ENCODE results near the gene DAPK3.

The DAPK3 gene

DNA sequence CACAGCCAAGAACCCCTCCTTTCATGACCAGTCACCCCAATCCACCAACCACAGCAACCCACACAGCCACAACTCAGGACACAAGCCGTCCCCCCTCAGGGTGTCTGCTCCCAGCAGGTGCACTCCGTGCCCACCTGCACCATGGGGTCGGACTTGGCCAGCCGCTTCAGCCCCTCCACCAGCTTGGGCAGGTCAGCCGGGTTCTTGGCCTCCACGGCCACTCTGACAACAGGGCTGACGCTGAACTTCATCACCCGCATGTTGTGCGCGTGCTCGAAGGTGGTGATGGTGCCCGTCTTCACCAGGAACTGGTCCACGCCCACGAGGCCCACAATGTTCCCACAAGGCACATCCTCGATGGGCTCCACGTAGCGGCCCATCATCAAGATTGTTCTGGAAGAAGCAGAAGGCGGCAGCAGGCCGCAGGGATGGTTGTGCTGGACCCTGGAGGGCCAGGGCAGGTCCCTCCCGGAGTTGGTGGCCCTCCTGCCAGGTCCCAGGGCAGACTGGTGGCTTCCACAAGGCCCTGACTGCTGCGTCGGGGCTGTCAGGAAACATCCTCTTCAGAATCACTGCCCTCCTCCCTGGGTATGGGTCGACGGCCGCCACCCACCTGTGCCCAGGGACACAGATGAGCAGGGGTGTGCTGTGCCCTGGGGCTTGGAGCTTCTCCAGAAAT is 8.9 kb upstream of the DAPK3 start:
- H4K91ac ChIP-seq (ENCODE audit: low read depth, low read length, poor library complexity) = no peak overlapping the region
- H3K4me1 ChIP-seq (ENCODE audit: control insufficient read depth in 2 of 2, insufficient read depth in 1 of 2, low read depth in 1 of 2, low read length in 2 of 2) = peaks cover 7 to 10% of the 10 kb centered on the region in 2 donors
- peak overlapping the region; percentile 35 for H3K9ac ChIP-seq (ENCODE audit: low read depth, low read length, poor library complexity)
- no peak overlapping the region for H3K4me3 ChIP-seq (ENCODE audit: low read length in 2 of 2)
- H3K4me2 ChIP-seq (ENCODE audit: insufficient read depth, low read length, poor library complexity, severe bottlenecking) = no peak overlapping the region
- no CpG with 5 or more reads among the region's 25 CpGs for WGBS, 2 donors (ENCODE audit: extremely low coverage in 2 of 2, insufficient read length in 2 of 2, insufficient replicate concordance in 1 of 2)
- no peak overlapping the region for H2BK15ac ChIP-seq (ENCODE audit: low read length)
- H2BK12ac ChIP-seq (ENCODE audit: low read length) = no peak overlapping the region
- peak overlapping the region; percentile 76 for H4K8ac ChIP-seq (ENCODE audit: low read depth, low read length)
- no peak for DNase-seq (ENCODE audit: low spot score)
- no peak overlapping the region for H3K14ac ChIP-seq (ENCODE audit: low read length)
- H3K9me3 ChIP-seq (replicated peaks in 1 of 2; ENCODE audit: control insufficient read depth in 2 of 2, insufficient read depth in 1 of 2, low read depth in 1 of 2, low read length in 2 of 2) = no peaks in the 10 kb centered on the region
- H2BK5ac ChIP-seq (ENCODE audit: low read length) = peak overlapping the region; percentile 42
- H3K4ac ChIP-seq (ENCODE audit: low read length) = no peak overlapping the region
- no peak overlapping the region for H2BK120ac ChIP-seq (ENCODE audit: low read depth, low read length)
- H2AK5ac ChIP-seq (ENCODE audit: low read depth, low read length) = peak overlapping the region; percentile 53
- H3K27me3 ChIP-seq (ENCODE audit: control insufficient read depth in 3 of 3, insufficient read depth in 3 of 3, low read depth in 1 of 3, low read length in 3 of 3) = no peaks in the 10 kb centered on the region
- H3K79me1 ChIP-seq (ENCODE audit: low read depth, low read length) = peaks cover 47% of the 10 kb centered on the region
- peak overlapping the region; percentile 25 for H3K23ac ChIP-seq (ENCODE audit: low read depth, low read length, poor library complexity)
- no peak overlapping the region for H3K18ac ChIP-seq (ENCODE audit: low read length)
- H2AFZ ChIP-seq (ENCODE audit: low read length) = no peak overlapping the region
- H3K27ac ChIP-seq (replicated peaks; ENCODE audit: low read length) = no peak overlapping the region
- peaks cover 87 to 96% of the 10 kb centered on the region in 2 donors for H3K36me3 ChIP-seq (replicated peaks in 1 of 2; ENCODE audit: control insufficient read depth in 2 of 2, insufficient read depth in 2 of 2, low read length in 2 of 2)

GRCh38 chr19:3979289-3979673 is 8.4 kb upstream of the DAPK3 start:
- Histone ChIP-seq H2BK120ac (ENCODE audit: low read depth, low read length) (no peak overlapping the region), H3K79me1 (ENCODE audit: low read depth, low read length) (peaks cover 47% of the 10 kb centered on the region), H3K14ac (ENCODE audit: low read length) (no peak overlapping the region), H2BK5ac (ENCODE audit: low read length) (no peak overlapping the region), H4K91ac (ENCODE audit: low read depth, low read length, poor library complexity) (no peak overlapping the region), H3K9ac (ENCODE audit: low read depth, low read length, poor library complexity) (no peak overlapping the region), H3K36me3 (replicated peaks in 1 of 2; ENCODE audit: control insufficient read depth in 2 of 2, insufficient read depth in 2 of 2, low read length in 2 of 2) (peaks cover 87 to 91% of the 10 kb centered on the region in 2 donors), H3K27ac (replicated peaks; ENCODE audit: low read length) (no peak overlapping the region), H3K18ac (ENCODE audit: low read length) (peak overlapping the region; percentile 13), H2BK12ac (ENCODE audit: low read length) (no peak overlapping the region), H3K4me3 (ENCODE audit: low read length in 2 of 2) (no peak overlapping the region), H3K27me3 (ENCODE audit: control insufficient read depth in 3 of 3, insufficient read depth in 3 of 3, low read depth in 1 of 3, low read length in 3 of 3) (no peaks in the 10 kb centered on the region), H3K4me1 (ENCODE audit: control insufficient read depth in 2 of 2, insufficient read depth in 1 of 2, low read depth in 1 of 2, low read length in 2 of 2) (peaks cover 7 to 8% of the 10 kb centered on the region in 2 donors), H3K4me2 (ENCODE audit: insufficient read depth, low read length, poor library complexity, severe bottlenecking) (no peak overlapping the region), H2BK15ac (ENCODE audit: low read length) (no peak overlapping the region), H2AFZ (ENCODE audit: low read length) (no peak overlapping the region), H3K9me3 (replicated peaks in 1 of 2; ENCODE audit: control insufficient read depth in 2 of 2, insufficient read depth in 1 of 2, low read depth in 1 of 2, low read length in 2 of 2) (no peaks in the 10 kb centered on the region), H3K23ac (ENCODE audit: low read depth, low read length, poor library complexity) (peak overlapping the region; percentile 25), H2AK5ac (ENCODE audit: low read depth, low read length) (no peak overlapping the region), H4K8ac (ENCODE audit: low read depth, low read length) (no peak overlapping the region), H3K4ac (ENCODE audit: low read length) (no peak overlapping the region)
- no peak for DNase-seq (ENCODE audit: low spot score)
- WGBS, 2 donors (ENCODE audit: extremely low coverage in 2 of 2, insufficient read length in 2 of 2, insufficient replicate concordance in 1 of 2) = no CpG with 5 or more reads among the region's 18 CpGs

DNA sequence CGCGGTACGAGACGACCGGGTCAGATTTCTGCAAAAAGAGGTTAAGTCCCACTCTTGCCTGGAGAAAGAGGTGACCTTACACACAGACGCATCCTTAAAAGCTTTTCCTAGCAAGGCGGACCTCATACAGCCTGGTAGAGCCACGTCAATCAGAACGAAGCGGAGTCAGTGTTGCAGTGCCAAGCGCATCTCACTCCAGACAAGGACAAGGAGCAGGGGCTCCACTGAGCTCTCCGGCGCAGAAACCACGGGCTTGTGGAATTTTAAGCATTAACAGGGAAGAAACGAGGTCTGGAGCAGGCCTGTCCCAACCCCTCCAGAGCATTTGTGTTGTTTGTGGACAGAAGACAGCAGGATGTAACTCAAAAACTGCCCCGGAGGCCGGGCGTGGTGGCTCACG is 7.2 kb upstream of the DAPK3 start:
- no CpG with 5 or more reads among the region's 19 CpGs for WGBS, 2 donors (ENCODE audit: extremely low coverage in 2 of 2, insufficient read length in 2 of 2, insufficient replicate concordance in 1 of 2)

DNA sequence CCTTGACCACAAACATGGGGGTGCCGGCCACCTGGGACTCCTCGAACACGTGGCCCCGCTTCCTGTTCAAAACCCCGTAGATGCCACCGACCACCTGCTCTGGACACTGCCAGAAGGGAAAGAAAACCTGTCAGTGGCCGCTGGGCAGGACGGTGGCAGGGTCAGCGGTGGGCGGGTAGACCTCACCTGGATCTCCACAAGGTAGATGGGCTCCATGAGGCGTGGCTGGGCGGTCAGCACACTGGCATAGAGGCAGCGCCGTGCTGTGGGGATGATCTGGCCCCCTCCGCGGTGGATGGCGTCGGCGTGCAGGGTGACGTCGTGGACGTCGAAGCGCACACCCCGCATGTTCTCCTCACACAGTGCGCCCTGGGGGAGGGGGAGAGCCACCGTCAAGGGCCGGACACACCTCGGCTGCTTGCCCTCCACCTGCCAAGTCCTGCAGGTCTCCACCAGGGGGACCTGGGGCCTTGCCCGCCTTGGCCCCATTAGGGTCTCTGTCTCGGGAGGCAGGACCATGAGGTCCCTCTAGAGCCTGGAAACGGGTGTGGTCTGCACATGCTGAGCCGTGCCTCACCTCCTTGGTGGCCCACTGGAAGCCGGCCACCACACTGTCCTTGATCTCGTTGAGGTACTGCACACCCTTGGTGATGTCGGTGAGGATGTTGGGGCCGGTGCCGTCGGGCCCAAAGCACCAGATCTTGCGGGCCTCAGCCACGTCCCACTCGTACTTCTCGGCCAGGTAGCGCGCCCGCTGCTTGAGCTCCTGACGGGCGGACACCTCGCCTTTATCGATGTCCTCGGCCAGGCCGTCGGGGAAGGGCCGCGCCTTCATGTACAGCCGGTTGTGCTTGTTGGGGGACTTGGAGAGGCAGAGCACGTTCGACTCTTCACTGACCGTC is 6.6 kb upstream of the DAPK3 start:
- H3K4me1 ChIP-seq (ENCODE audit: control insufficient read depth in 2 of 2, insufficient read depth in 1 of 2, low read depth in 1 of 2, low read length in 2 of 2) = no peaks in the 10 kb centered on the region
- H4K91ac ChIP-seq (ENCODE audit: low read depth, low read length, poor library complexity) = no peak overlapping the region
- no peak overlapping the region for H3K4ac ChIP-seq (ENCODE audit: low read length)
- peaks cover 69 to 74% of the 10 kb centered on the region in 2 donors for H3K36me3 ChIP-seq (replicated peaks in 1 of 2; ENCODE audit: control insufficient read depth in 2 of 2, insufficient read depth in 2 of 2, low read length in 2 of 2)
- peaks cover 33% of the 10 kb centered on the region for H3K79me1 ChIP-seq (ENCODE audit: low read depth, low read length)
- no peak overlapping the region for H3K14ac ChIP-seq (ENCODE audit: low read length)
- H2BK5ac ChIP-seq (ENCODE audit: low read length) = peak overlapping the region; percentile 20
- no peak overlapping the region for H2BK15ac ChIP-seq (ENCODE audit: low read length)
- WGBS, 2 donors (ENCODE audit: extremely low coverage in 2 of 2, insufficient read length in 2 of 2, insufficient replicate concordance in 1 of 2) = no CpG with 5 or more reads among the region's 59 CpGs
- peak overlapping the region; percentile 44 for H3K9ac ChIP-seq (ENCODE audit: low read depth, low read length, poor library complexity)
- no peak overlapping the region for H2AFZ ChIP-seq (ENCODE audit: low read length)
- H3K9me3 ChIP-seq (replicated peaks in 1 of 2; ENCODE audit: control insufficient read depth in 2 of 2, insufficient read depth in 1 of 2, low read depth in 1 of 2, low read length in 2 of 2) = no peaks in the 10 kb centered on the region
- H3K4me3 ChIP-seq (ENCODE audit: low read length in 2 of 2) = no peak overlapping the region
- DNase-seq (ENCODE audit: low spot score) = no peak
- no peak overlapping the region for H2AK5ac ChIP-seq (ENCODE audit: low read depth, low read length)
- H3K4me2 ChIP-seq (ENCODE audit: insufficient read depth, low read length, poor library complexity, severe bottlenecking) = no peak overlapping the region
- no peak overlapping the region for H4K8ac ChIP-seq (ENCODE audit: low read depth, low read length)
- no peak overlapping the region for H3K18ac ChIP-seq (ENCODE audit: low read length)
- no peak overlapping the region for H2BK120ac ChIP-seq (ENCODE audit: low read depth, low read length)
- no peaks in the 10 kb centered on the region for H3K27me3 ChIP-seq (ENCODE audit: control insufficient read depth in 3 of 3, insufficient read depth in 3 of 3, low read depth in 1 of 3, low read length in 3 of 3)
- no peak overlapping the region for H3K27ac ChIP-seq (replicated peaks; ENCODE audit: low read length)
- no peak overlapping the region for H2BK12ac ChIP-seq (ENCODE audit: low read length)
- H3K23ac ChIP-seq (ENCODE audit: low read depth, low read length, poor library complexity) = peak overlapping the region; percentile 90

More for the DNA sequence above, 7.2 kb upstream of the DAPK3 start:
- Histone ChIP-seq H3K14ac (ENCODE audit: low read length) (no peak overlapping the region), H2AK5ac (ENCODE audit: low read depth, low read length) (no peak overlapping the region), H2BK12ac (ENCODE audit: low read length) (no peak overlapping the region), H3K36me3 (replicated peaks in 1 of 2; ENCODE audit: control insufficient read depth in 2 of 2, insufficient read depth in 2 of 2, low read length in 2 of 2) (peaks cover 75 to 80% of the 10 kb centered on the region in 2 donors), H3K18ac (ENCODE audit: low read length) (no peak overlapping the region), H2AFZ (ENCODE audit: low read length) (no peak overlapping the region), H3K4me1 (ENCODE audit: control insufficient read depth in 2 of 2, insufficient read depth in 1 of 2, low read depth in 1 of 2, low read length in 2 of 2) (no peaks in the 10 kb centered on the region), H3K23ac (ENCODE audit: low read depth, low read length, poor library complexity) (no peak overlapping the region), H2BK120ac (ENCODE audit: low read depth, low read length) (no peak overlapping the region), H4K91ac (ENCODE audit: low read depth, low read length, poor library complexity) (no peak overlapping the region), H3K4me2 (ENCODE audit: insufficient read depth, low read length, poor library complexity, severe bottlenecking) (no peak overlapping the region), H3K4me3 (ENCODE audit: low read length in 2 of 2) (no peak overlapping the region), H4K8ac (ENCODE audit: low read depth, low read length) (no peak overlapping the region), H3K9ac (ENCODE audit: low read depth, low read length, poor library complexity) (no peak overlapping the region), H2BK15ac (ENCODE audit: low read length) (no peak overlapping the region), H3K4ac (ENCODE audit: low read length) (no peak overlapping the region), H3K9me3 (replicated peaks in 1 of 2; ENCODE audit: control insufficient read depth in 2 of 2, insufficient read depth in 1 of 2, low read depth in 1 of 2, low read length in 2 of 2) (no peaks in the 10 kb centered on the region), H3K27me3 (ENCODE audit: control insufficient read depth in 3 of 3, insufficient read depth in 3 of 3, low read depth in 1 of 3, low read length in 3 of 3) (no peaks in the 10 kb centered on the region), H3K27ac (replicated peaks; ENCODE audit: low read length) (no peak overlapping the region), H3K79me1 (ENCODE audit: low read depth, low read length) (peaks cover 40% of the 10 kb centered on the region), H2BK5ac (ENCODE audit: low read length) (no peak overlapping the region)
- no peak for DNase-seq (ENCODE audit: low spot score)
